Activated CD4-positive, alpha-beta T cell treated with anti-CD3 and anti-CD28 coated beads for 36 hours (primary cell): ENCODE measurements around the gene IL18BP. TPM values are rescaled to one million over a fixed set of nuclear protein-coding genes. Genes with fewer than 3 reads are reported as not detected.
A peak's percentile ranks its signal among the peaks of the same experiment; 100 is the strongest.

ENCODE experiments used
- ATAC-seq: fragments of 200-7000 bp; cut with Tn5 transposase; one replicate; pipeline ENCODE4 v1.10.0; 2021; ENCODE audit warnings: mild to moderate bottlenecking, moderate library complexity
- CTCF ChIA-PET: fragments of 350-600 bp; sonication (Branson Sonifier 250); formaldehyde crosslinking; loops from one replicate; lab custom pipeline; 2021; ENCODE audit warnings: antibody characterized with exemption; lab: Charles Lee
- POLR2A ChIA-PET: fragments of 350-600 bp; sonication (Branson Sonifier 250); formaldehyde crosslinking; loops from one replicate; lab custom pipeline; 2021; ENCODE audit warnings: antibody characterized with exemption, inconsistent platforms; lab: Charles Lee
- DNase-seq: peaks from one replicate; pipeline ENCODE4 v3.0.0-alpha.2; 2020
- H3K27ac Mint-ChIP-seq: one replicate; pipeline ENCODE4 v1.8.0; 2021; ENCODE audit warnings: mixed read lengths
- H3K27me3 Mint-ChIP-seq: one replicate; pipeline ENCODE4 v1.8.0; 2021; ENCODE audit warnings: mixed read lengths
- H3K36me3 Mint-ChIP-seq: one replicate; pipeline ENCODE4 v1.8.0; 2021; ENCODE audit warnings: low read depth, mixed read lengths
- H3K4me1 Mint-ChIP-seq: one replicate; pipeline ENCODE4 v1.8.0; 2021; ENCODE audit warnings: mixed read lengths
- H3K4me3 Mint-ChIP-seq: one replicate; pipeline ENCODE4 v1.8.0; 2021; ENCODE audit warnings: mild to moderate bottlenecking, moderate library complexity, mixed read lengths
- H3K9me3 Mint-ChIP-seq: one replicate; pipeline ENCODE4 v1.8.0; 2021; ENCODE audit warnings: low read depth, mixed read lengths
- intact Hi-C, 2 experiments: fragments of 100-400 bp; cut with DNase I in 1 of 2; cut with micrococcal nuclease in 1 of 2; formaldehyde crosslinking; loops; one replicate each; pipeline versions ENCODE4 v1.14.2 to v1.15.1; 2022 to 2024; cut with DNase I, micrococcal nuclease
- total RNA-seq, 2 experiments: library from RNA; stranded (reverse); gene quantifications; one replicate each; pipeline ENCODE4 v1.2.3, GENCODE V29; 2021

The IL18BP gene
- total RNA-seq, 2 experiments from 2014 or later: 8.4 to 10.2 TPM

DNA sequence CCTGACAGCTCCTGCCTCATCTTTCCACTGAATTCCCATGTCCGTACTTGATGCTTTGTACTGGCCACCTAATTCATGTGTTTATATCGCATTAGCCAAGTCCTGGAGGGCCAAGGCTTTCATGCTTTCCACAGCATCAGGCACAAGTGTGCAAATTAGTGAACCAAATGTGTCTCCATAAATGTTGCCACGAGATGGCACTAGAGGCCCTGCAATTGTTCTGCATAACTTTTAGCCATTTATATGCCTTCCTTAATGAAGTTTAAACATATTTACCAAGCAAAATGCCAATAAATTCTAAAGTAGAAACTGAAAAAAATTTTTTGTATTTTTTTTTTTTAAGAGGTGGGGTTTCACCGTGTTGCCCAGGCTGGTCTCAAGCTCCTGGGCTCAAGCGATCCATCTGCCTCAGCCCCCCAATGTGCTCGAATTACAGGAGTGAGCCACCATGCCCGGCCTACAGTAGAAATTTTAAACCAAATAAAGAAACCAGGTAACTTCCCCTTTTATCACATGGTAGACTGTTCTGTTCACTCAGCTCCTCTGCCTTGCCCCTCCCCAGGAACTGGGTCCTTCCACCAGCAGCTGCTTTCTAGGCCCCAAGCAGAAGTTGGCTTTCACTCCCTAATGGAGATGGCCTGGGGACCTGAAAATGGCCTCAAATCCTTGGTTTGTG is 20.8 kb upstream of the IL18BP start:
- Mint-ChIP-seq H3K4me3 (no peak overlapping the region), H3K36me3 (peaks cover 9% of the 10 kb centered on the region), H3K27me3 (no peaks in the 10 kb centered on the region), H3K27ac (no peak overlapping the region), H3K9me3 (no peaks in the 10 kb centered on the region), H3K4me1 (peaks cover 2% of the 10 kb centered on the region)
- ATAC-seq: peak; percentile 63
- CTCF ChIA-PET: interaction anchor here (0.6 to 3.1 kb wide), 31 partner anchors 9 to 493 kb away, joined by 3 to 31 read pairs (median 4); partner anchors contain the start of genes IL18BP, RNF121 and XNDC1N
- intact Hi-C loops: loop anchor here (1.0 to 5.0 kb wide), 6 partner anchors 113 to 454 kb away; partner anchors contain the start of gene CLPB (in 1 of the 2)
- peak; percentile 69 for DNase-seq
- POLR2A ChIA-PET: no interaction called here

DNA sequence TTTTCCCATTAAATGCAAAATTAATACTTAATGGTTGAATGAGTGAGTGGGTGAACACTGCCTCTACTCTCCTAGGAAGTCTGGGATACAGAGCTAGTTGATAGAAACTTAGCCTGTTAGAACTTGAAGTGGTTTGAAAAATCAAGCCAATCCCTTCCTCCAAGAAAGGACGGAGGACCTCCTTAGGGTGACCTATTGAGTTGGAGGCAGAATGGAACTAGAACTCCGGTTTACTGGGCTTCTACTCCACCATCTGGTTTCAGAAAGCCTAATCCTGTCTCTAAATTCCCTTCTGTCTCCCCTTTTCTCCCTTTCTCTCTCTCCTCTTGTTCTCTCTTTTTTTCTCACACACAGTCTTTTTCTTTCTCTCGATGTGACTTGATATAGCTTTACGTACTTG is 19.6 kb upstream of the IL18BP start:
- peaks cover 9% of the 10 kb centered on the region for H3K36me3 Mint-ChIP-seq
- ChIA-PET CTCF (interaction anchor here (0.8 to 3.1 kb wide), 17 partner anchors 8 to 204 kb away, joined by 3 to 31 read pairs (median 4); partner anchors contain the start of gene XNDC1N), POLR2A (no interaction called here)
- intact Hi-C loops: loop anchor here (5.0 kb wide), 4 partner anchors 113 to 453 kb away; partner anchors contain the start of gene CLPB (in 1 of the 2)
- H3K4me3 Mint-ChIP-seq: no peak overlapping the region
- H3K27ac Mint-ChIP-seq: no peak overlapping the region
- no peak for DNase-seq
- ATAC-seq: no peak
- no peaks in the 10 kb centered on the region for H3K27me3 Mint-ChIP-seq
- H3K9me3 Mint-ChIP-seq: no peaks in the 10 kb centered on the region
- peaks cover 2% of the 10 kb centered on the region for H3K4me1 Mint-ChIP-seq

DNA sequence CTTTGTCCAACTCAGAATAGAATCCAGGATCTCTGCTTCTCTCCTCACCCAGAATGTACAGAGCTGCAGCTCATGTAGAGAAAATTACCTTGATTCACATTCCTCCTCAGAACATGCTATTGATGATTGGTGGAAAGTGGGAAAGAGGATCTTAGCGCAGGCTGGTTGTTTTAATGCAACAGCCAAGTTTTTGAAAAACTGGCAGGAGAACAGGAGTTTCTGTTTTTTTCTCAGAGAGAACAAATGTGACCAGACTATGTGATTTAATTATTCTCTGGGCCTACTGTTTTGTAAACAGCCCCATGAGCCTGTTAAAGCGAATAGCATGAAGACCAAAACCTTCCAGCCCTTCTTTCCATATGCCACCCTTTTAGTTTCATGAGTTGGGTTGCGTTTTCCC is 19.1 kb upstream of the IL18BP start:
- intact Hi-C loops: loop anchor here (5.0 kb wide), 4 partner anchors 113 to 453 kb away; partner anchors contain the start of gene CLPB (in 1 of the 2)
- Mint-ChIP-seq H3K27me3 (no peaks in the 10 kb centered on the region), H3K36me3 (peaks cover 7% of the 10 kb centered on the region), H3K27ac (no peak overlapping the region), H3K4me3 (no peak overlapping the region), H3K4me1 (peaks cover 2% of the 10 kb centered on the region), H3K9me3 (no peaks in the 10 kb centered on the region)
- DNase-seq (no peak), ATAC-seq (no peak)
- ChIA-PET CTCF (interaction anchor here (0.8 to 3.1 kb wide), 12 partner anchors 8 to 115 kb away, joined by 3 to 31 read pairs (median 6); no protein-coding TSS in a partner anchor), POLR2A (no interaction called here)

DNA sequence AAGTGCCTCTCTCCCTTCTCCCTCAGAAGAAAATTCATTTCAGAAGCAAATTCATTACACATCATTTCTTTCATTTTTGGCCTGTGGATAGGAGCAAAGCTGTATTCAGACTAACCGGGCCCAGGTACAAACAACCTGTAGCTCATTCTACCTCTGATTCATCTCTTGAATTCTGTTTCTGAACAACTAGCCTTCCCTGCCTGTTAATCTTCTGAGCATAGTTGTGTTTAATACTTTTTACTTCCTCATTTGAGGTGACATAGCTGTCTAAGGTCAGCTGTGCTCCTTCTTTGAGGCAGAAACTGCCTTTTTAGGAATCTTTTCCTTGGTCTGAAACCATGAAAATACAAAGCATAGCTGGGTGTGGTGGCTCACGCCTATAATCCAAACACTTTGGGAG is 12.6 kb upstream of the IL18BP start:
- DNase-seq (no peak), ATAC-seq (peak; percentile 58)
- CTCF ChIA-PET: interaction anchor here (0.7 to 3.9 kb wide), 4 partner anchors 8 to 540 kb away, joined by 3 to 31 read pairs (median 4); partner anchors contain the start of gene IL18BP
- peaks cover 3% of the 10 kb centered on the region for H3K4me1 Mint-ChIP-seq
- no peaks in the 10 kb centered on the region for H3K9me3 Mint-ChIP-seq
- no peak overlapping the region for H3K27ac Mint-ChIP-seq
- intact Hi-C loops: no loop called here
- peaks cover 10% of the 10 kb centered on the region for H3K36me3 Mint-ChIP-seq
- no peak overlapping the region for H3K4me3 Mint-ChIP-seq
- H3K27me3 Mint-ChIP-seq: no peaks in the 10 kb centered on the region
- POLR2A ChIA-PET: no interaction called here

DNA sequence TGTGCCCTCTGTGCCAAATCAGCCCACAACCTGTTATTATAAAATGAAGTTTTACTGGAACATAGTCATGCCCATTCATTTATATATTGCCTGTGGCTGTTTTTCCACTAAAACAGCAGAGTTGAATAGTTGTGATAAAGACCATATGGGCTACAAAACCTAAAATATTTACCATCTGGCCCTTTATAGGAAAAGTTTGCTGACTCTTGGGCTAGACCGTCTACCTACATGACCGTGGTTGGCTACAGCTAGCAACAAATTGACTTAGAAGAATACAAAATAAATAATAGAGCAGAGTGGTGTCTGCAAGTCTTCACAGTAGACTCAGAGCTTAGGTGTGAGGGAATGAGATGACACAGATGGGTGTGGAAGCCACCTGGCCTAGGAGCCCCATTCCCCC is 11.2 kb upstream of the IL18BP start:
- ChIA-PET CTCF (interaction anchor here (0.9 to 3.9 kb wide), 2 partner anchors 9 to 44 kb away, joined by 3 to 31 read pairs; no protein-coding TSS in a partner anchor), POLR2A (no interaction called here)
- Mint-ChIP-seq H3K4me3 (no peak overlapping the region), H3K27me3 (no peaks in the 10 kb centered on the region), H3K27ac (no peak overlapping the region), H3K36me3 (peaks cover 10% of the 10 kb centered on the region), H3K4me1 (peaks cover 6% of the 10 kb centered on the region), H3K9me3 (no peaks in the 10 kb centered on the region)
- intact Hi-C loops: no loop called here
- DNase-seq (no peak), ATAC-seq (no peak)

DNA sequence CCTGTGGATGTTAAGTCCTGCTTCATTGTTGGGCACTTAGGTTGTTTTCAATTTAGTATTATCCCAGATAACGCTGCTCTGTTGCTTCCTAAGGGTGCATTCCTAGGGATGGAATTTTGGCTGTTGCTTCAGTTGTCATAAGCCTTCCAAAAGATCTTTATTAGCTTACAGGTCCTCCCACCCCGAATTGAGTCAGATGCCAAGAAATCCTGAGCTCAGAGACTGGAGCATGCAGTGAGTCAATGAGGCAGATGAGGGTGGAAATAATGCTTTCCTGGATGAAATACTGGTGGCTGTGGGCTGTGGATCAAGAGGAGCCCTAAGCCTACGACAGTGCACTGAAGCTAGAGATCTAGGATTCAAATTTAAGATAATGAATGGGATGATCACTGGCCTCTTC is 10.7 kb upstream of the IL18BP start:
- ChIA-PET POLR2A (no interaction called here), CTCF (interaction anchor here (0.6 to 3.9 kb wide), 3 partner anchors 10 to 43 kb away, joined by 3 to 31 read pairs (median 3); no protein-coding TSS in a partner anchor)
- peaks cover 6% of the 10 kb centered on the region for H3K4me1 Mint-ChIP-seq
- no peak overlapping the region for H3K4me3 Mint-ChIP-seq
- no peaks in the 10 kb centered on the region for H3K27me3 Mint-ChIP-seq
- intact Hi-C loops: no loop called here
- DNase-seq: no peak
- H3K27ac Mint-ChIP-seq: no peak overlapping the region
- no peaks in the 10 kb centered on the region for H3K9me3 Mint-ChIP-seq
- ATAC-seq: no peak
- peaks cover 12% of the 10 kb centered on the region for H3K36me3 Mint-ChIP-seq

DNA sequence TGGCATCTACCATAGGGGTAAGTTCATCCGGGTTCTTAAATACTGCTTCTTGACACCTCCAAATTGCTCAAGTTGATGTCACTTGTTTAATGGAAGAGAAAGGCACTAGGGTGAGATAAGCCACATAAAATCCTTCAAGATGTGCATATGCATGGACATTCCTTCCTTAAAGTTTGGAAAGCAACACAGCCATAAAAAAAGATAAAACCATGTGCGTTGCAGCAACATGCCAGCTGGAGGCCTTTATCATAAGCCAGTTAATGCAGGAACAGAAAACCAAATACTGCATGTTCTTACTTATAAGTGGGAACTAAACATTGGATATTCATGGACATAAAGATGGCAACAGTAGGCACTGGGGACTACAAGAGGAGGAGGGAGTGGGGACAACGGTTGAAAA is 8.0 kb upstream of the IL18BP start:
- ChIA-PET POLR2A (no interaction called here), CTCF (interaction anchor here (0.9 to 1.3 kb wide), 2 partner anchors 9 to 101 kb away, joined by 3 to 4 read pairs; no protein-coding TSS in a partner anchor)
- Mint-ChIP-seq H3K9me3 (no peaks in the 10 kb centered on the region), H3K27ac (no peak overlapping the region), H3K27me3 (no peaks in the 10 kb centered on the region), H3K4me1 (peaks cover 6% of the 10 kb centered on the region), H3K4me3 (no peak overlapping the region), H3K36me3 (peaks cover 15% of the 10 kb centered on the region)
- intact Hi-C loops: no loop called here
- DNase-seq (no peak), ATAC-seq (no peak)

DNA sequence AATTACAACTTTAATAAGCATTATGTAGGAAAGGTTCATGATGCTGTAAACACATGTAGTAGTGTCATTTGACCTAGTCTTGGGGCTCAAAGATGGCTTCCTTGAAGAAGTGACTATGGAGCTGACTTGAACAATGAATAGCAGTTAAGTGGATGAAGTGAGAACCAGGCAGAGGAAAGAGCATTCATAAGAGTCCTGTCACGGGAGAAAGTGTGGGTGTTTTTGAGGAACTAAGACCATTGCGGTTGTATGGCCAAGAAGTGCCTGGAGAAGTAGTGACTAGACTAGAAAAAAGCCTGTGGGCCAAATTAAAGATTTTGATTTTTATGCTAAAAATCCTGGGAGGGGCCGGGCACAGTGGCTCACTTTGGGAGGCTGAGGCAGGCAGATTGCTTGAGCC is 7.2 kb upstream of the IL18BP start:
- ATAC-seq (no peak), DNase-seq (no peak)
- Mint-ChIP-seq H3K9me3 (no peaks in the 10 kb centered on the region), H3K4me1 (peaks cover 3% of the 10 kb centered on the region), H3K4me3 (no peak overlapping the region), H3K27me3 (no peaks in the 10 kb centered on the region), H3K36me3 (peaks cover 15% of the 10 kb centered on the region), H3K27ac (no peak overlapping the region)
- ChIA-PET CTCF (interaction anchor here (0.6 to 0.9 kb wide), 2 partner anchors 100 to 559 kb away, joined by 3 read pairs; no protein-coding TSS in a partner anchor), POLR2A (no interaction called here)
- intact Hi-C loops: no loop called here

DNA sequence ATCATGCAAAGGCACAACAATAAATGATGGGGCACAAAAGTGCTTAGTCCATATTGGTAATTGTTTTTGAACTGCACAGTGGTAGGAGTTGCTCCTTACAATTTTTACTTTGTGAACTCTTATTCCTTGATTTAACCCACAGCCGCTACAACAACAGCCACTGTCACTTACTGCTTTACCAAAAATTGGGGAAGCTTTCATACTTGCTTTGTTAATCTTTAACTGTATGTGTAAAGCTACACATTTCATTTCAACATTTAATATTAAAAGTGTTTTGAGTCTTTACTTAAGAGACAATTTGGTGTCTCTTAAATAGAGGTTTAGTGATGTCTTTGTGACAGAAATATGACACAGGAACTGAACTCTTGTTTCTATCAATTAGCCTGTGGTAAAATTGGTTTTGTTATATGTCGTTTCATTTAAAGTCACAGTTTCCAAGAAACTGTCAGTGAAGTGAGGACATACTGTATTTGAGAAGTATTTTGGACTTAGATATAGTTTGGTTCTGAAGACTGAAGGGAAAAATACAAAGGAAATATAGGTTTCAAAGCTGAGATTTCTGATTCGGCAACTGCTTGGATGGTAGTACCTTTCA is 6.5 kb upstream of the IL18BP start:
- H3K27me3 Mint-ChIP-seq: no peaks in the 10 kb centered on the region
- H3K4me3 Mint-ChIP-seq: no peak overlapping the region
- ATAC-seq: no peak
- POLR2A ChIA-PET: no interaction called here
- peaks cover 12% of the 10 kb centered on the region for H3K36me3 Mint-ChIP-seq
- peaks cover 3% of the 10 kb centered on the region for H3K4me1 Mint-ChIP-seq
- no peak overlapping the region for H3K27ac Mint-ChIP-seq
- CTCF ChIA-PET: interaction anchor here (0.6 kb wide), 1 partner anchor 559 kb away, joined by 3 read pairs; no protein-coding TSS in a partner anchor
- intact Hi-C loops: no loop called here
- no peak for DNase-seq
- no peaks in the 10 kb centered on the region for H3K9me3 Mint-ChIP-seq

DNA sequence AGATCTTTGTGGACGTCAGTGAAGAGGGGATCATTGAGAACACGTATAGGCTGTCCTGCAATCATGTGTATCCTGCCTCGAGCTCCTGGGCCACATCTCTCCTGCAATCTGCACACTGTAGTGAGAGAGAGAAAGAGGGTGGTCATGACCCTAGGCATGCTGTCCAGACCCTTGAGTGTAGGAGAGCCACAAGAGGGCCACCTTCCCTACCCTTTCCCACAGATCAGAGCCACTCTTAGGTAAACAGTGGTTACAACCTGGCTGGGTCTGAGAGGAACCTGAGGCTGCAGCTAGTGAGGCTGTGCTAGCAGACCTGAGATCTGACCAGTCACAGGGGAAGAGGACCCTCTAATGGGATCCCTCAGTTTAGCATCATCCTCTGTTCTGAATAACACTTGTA is 3.9 kb upstream of the IL18BP start:
- intact Hi-C loops: no loop called here
- POLR2A ChIA-PET: no interaction called here
- ATAC-seq (no peak), DNase-seq (no peak)
- CTCF ChIA-PET: no interaction called here
- Mint-ChIP-seq H3K9me3 (no peaks in the 10 kb centered on the region), H3K4me1 (peaks cover 22% of the 10 kb centered on the region), H3K27ac (no peak overlapping the region), H3K36me3 (peaks cover 15% of the 10 kb centered on the region), H3K4me3 (no peak overlapping the region), H3K27me3 (no peaks in the 10 kb centered on the region)

DNA sequence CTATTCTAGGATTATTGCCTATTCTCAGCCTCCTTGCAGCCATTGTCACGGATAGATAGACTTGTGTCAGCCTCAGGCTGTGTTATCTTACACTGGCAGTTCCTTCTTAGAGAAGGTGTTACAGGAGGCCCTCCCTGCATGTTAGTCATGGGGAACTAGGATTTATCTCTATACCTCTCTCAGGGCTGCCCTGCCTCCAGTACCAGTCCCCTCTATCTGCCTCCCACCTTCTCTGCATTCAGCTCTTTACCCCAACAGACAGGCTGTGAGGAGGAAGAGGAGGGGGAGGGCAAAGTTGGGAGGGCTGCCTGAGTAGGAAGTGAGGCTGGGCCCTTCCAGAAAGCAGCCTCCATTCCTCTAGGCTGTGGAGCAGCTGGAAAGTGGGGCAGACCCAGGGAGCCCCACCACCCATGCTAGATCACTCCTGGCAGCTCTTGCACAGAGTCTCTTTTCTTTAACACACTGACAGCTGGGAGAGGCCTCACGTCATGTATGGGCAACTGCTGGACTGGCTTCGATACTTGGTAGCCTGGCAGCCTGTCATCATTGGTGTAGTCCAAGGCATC is 2.9 kb upstream of the IL18BP start:
- ATAC-seq (no peak), DNase-seq (no peak)
- CTCF ChIA-PET: interaction anchor here (0.6 kb wide), 1 partner anchor 20 kb away, joined by 4 read pairs; no protein-coding TSS in a partner anchor
- Mint-ChIP-seq H3K27me3 (no peaks in the 10 kb centered on the region), H3K4me1 (peaks cover 23% of the 10 kb centered on the region), H3K4me3 (no peak overlapping the region), H3K9me3 (no peaks in the 10 kb centered on the region), H3K27ac (no peak overlapping the region), H3K36me3 (peaks cover 11% of the 10 kb centered on the region)
- intact Hi-C loops: no loop called here
- POLR2A ChIA-PET: no interaction called here
